GM21717 (cell line): ENCODE measurements around the gene WWC2.

Experiments used
- ATAC-seq: cut with Tn5 transposase; IDR thresholded peaks from one replicate; pipeline ENCODE4 v1.9.1; 2021; ENCODE audit warnings: mild to moderate bottlenecking, moderate library complexity; ENCODE audit not compliant: unreplicated experiment

WWC2 gene

GRCh38 chr4:183164963-183165362 is 65.9 kb downstream of the WWC2 start:
- ATAC-seq, result no peak

- no peak for ATAC-seq
Observed at GRCh38 chr4:183165376-183165775, 66.3 kb downstream of the WWC2 start.

- ATAC-seq, result no peak
Observed at GRCh38 chr4:183170894-183171293, 71.8 kb downstream of the WWC2 start.

DNA sequence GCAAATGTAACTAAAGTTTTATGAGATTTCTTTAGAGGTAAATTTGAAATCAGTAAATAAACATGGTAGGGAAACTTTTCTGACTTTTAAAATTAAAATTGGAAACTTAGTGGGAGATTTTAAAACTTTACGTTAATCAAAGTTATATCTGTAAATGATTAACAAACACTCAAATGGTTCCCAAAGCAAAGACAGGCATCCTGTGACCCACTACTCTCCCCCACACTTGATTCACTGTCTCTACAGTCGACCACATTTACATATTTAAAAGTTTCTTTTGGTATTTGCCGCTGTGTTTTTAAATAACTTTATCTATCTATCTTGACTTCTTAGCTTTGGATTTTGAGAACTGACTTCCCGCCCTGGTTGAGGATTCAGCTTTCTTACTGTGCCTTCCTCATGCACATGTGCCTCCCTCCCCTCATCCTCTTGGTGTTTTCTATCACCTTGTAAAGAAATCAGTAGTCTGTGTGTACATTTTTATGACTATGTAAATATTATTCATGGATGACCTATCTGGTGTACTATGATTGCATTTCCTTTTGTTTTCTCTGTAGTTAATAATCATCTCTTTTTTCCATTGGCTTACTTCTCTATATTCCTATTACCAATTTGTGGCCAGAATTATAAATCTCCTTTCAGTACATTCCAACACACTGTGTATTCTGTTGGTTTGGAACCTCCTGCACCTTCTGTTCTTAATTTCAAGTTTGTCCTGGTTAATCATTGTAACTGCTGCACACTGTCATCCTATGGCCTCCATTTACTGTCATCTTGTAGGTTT is 72.6 kb downstream of the WWC2 start:
- ATAC-seq, result no peak

- ATAC-seq, result no peak
Observed at GRCh38 chr4:183172881-183173280, 73.8 kb downstream of the WWC2 start.

DNA sequence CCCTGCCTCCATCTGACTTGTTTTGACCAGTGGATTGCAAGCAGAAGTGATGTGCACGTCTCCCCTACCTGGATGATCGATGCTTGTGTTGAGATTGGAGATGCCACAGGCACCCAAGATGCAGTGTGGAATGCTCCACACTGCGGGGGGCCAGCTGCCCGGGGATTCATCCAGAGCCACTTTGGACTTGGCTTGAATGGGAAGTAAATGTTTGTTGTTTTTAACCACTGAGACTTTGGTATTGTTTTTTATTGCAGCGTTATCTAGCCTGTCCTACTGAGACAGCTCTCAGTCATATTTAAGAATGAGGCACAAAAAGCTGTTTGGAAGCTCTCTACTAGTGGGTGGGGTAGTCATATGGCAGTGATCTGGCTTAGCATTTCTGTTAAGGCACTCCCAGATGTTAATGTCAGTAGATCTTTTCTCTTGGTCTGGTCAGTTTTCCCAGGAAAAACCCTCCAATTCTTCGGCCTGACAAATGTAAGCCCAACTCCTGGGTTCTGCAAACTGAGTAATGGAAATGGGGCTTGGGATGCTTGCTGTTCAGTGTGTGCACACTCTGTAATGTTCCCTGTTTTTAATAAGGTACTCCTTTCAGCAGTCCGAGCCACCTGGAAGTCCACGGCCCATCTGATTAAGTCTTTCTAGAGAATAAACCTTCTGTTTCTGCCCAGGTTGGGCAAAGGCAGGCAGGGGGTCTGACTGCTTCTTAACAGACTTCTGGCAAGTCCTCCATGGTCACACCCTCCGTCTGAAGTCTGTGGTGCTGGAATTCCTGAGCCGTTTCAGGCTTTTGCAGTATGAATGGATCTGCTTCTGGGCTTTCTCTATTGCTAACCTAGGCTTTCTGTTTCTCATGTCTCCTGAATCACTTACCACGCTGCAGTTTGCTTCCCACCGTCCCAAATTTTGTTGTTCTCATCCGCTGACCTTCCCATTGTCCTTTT is 74.8 kb downstream of the WWC2 start:
- ATAC-seq, result no peak

DNA sequence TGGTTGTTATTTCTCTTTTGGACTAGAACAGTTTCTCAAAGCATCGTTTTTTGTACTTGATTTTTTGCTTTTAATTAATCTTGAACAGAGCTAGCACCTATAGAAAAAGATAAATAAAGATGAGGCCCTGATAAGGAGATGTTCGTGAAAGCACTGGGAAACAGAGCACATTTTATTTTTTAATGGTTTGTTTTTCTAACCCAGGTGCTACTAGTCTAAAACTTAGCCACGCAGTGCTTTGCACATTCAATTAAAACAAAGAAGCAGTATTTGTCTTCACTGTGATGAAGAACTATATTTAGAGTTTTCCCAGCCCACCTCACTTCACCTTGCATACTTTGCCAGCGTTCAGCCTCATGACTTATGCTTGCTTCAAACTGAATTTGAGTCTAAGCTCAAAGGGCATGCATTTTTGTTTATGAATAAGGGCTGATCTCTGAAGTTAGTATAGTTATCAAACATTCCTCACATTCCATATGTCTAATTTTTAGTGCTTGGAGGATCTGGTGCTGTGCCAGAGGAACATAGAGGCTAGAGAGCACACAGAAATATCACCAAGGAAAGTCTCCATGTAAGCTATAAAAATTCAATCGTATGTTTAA is 76.7 kb downstream of the WWC2 start:
- no peak for ATAC-seq

GRCh38 chr4:183177001-183177400 is 77.9 kb downstream of the WWC2 start:
- no peak for ATAC-seq

DNA sequence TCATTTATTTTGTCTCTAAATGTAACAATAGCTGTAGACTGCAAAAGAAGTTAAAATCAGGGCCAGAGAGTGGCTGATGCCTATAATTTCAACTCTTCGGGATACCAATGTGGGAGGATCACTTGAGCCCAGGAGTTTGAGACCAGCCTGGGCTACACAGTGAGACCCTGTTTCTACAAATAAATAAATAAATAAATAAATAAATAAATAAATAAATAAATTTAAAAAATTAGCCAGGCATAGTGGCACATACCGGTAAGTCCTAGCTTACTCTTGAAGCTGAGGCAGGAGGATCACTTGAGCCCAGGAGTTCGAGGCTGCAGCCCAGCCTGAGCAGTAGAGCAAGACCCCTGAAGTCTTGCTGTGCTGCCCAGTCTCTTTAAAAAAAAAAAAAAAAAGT is 79.1 kb downstream of the WWC2 start:
- ATAC-seq, result no peak

GRCh38 chr4:183180096-183180495 is 81.0 kb downstream of the WWC2 start:
- ATAC-seq, result no peak

DNA sequence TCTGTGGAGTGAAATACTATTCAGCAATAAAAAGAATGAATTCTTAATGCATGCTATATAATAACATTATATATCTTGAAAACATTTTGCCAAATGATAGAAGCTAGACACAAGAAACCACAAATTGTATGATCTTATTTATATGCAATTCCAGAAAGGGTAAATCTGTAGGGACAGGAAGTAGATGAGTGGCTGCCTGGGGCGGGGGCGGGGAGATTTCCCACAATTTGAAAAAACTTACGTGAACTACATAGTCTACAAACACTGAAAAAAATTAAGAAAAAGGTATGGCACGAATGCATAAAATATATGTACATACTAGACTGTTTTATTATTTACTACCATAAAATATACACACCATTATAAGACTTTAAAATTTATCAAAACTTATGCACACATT is 81.6 kb downstream of the WWC2 start:
- ATAC-seq, result no peak

DNA sequence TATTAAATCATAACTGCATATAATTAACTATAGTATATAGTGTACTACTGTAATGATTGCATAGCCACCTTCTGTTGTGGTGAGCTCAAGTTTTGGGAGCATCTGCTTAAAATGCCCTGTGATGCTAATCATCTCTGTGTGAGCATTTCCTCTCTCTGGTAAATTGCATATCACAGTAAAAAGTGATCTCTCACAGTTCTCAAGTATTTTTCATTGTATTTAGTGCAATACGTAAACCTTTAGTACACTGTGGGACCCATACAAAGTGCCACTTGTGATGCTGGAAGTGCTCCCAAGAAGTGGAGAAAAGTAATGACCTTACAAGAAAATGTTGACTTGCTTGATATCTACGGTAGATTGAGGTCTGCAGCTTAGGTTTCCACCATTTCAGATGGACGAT is 82.0 kb downstream of the WWC2 start:
- ATAC-seq, result no peak

DNA sequence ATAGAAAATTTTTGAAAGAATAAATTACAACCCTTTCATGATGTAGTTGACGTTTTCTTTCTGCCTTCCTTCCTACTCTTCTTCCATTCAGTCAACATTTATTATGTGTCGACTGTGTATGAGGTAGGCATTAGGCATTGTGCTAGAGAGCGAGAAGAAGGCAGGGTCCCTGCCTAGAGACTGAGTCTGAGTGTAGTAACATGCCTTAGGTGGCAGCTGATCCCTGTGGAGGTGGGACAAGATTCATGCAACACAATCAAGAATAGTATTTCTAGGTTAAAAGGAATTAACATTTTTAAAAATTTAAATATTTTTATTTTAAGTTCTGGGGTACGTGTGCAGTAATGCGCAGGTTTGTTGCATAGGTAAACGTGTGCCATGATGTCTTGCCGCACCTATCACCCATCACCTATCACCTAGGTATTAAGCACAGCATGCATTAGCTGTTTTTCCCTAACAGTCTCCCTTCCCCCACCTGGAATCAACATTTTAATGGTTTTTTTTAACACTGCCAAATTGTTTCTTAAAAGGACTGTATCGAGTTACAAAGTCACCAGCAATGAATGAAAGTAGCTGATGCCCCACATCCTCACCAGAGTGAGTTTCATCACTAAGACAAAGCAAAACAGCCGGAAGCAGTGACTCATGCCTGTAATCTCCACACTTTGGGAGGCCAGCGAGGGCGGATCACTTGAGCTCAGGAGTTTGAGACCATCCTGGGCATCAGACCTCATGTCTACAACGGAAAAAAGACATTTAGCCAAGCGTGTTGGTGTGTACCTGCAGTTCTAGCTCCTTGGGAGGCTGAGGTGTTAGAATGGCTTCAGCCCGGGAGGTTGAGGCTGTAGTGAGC is 84.0 kb downstream of the WWC2 start:
- ATAC-seq, result no peak

DNA sequence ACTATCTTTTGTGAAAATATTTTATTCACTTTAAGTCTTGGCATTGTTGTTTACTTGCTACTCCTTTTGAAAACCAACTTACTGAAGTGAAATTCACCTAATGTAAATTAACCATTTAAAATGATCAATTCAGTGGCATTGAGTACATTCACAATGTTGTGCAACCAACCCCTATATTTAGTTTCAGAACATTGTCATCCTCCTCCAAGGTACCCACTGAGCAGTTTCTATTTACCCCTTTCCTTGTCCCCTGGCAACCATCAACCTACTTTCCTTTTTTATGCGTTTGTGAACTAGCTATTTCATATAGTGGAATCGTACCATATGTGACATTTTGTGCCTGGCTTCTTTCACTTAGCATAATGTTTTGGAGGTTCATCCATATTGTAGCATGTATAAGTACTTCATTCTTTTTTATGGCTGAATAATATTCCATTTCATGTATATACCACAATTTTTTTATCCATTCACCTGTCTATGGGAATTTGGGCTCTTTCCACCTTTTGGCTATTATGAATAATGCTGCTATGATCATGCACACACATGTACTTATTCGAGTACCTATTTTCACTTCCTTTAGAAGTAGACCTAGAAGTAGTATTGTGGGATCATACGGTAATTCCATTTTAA is 85.0 kb downstream of the WWC2 start:
- no peak for ATAC-seq

DNA sequence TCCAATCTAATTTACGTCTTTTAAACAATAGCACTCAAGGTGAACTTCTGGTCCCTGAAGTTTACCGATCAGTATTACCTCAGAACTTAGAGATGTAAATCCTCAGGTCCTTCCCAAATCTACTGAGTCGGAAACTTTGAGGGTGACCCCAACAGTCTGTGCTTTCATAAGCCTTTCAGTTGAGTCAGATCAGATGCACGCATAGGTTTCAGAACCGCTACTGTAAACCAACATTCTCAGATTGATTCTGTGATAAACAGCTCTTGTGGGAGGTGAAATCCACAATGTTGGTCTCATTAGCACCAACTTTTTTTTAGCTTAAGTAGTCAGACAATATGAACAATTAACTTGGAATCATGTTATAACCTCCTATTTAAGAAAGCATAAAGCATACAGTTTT is 86.0 kb downstream of the WWC2 start:
- no peak for ATAC-seq

DNA sequence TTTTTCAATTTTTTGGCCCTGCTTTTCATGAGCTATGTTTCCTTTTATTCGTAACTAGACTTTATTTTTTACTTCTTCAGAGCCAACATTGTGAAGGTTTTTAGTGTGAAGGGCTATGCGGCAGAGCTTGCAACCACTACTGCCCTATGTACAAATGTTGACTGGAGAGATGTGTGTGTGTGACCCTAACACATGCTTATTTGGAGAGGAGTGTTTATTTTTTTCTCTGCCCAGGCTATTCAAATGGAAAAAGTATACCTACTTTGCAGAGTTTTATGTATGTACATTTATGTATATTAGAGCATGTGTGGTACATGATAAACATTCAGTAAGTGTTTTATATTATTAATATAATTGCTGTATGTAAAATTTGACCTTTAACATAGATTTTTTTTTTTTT is 86.5 kb downstream of the WWC2 start:
- no peak for ATAC-seq

DNA sequence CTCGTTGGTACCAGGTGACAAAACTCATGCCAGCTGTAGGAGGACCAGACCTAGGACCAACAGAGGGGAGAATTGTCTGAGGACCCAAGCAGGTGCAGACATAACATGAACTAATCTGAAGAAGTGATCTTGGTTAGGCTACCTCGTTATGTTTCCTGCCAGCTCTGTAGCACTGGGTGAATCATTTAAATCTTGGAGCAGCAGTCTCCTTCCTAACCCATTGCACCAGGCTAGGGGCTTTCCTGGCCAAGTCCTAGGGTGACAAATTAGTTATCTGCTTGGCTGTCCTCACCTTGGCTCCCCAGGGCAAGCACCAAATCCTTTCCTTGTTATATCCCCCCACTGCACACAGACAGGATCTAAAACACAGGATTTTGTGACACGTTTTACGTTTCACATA is 87.8 kb downstream of the WWC2 start:
- no peak for ATAC-seq

GRCh38 chr4:183190900-183191527 is 92.0 kb downstream of the WWC2 start:
- ATAC-seq, result no peak

- no peak for ATAC-seq
Observed at GRCh38 chr4:183191630-183192029, 92.6 kb downstream of the WWC2 start.

DNA sequence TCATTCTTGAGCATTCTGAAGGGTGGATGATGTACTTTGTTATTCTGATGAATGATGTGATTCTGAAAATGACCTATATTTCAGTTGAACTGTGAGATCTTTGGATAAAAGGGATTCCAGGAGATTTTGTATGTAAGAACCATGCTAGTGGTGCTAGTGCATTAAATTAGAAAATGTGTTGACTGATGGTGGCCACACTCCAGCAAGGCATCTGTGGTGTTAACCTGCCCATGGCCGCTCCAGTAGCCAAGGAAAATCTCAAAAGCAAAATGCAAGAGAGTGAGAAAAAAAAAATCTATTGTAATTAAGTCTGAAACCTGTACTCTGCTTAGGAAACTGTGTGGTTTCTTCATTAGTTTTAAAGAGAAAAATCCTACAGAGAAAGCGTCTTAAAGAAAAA is 93.5 kb downstream of the WWC2 start:
- no peak for ATAC-seq
